ENCODE data around the gene KMT2D. TPM values are rescaled to one million over a fixed set of nuclear protein-coding genes. Genes with fewer than 3 reads are reported as not detected.

The KMT2D gene
- total and polyA plus RNA-seq, 2 experiments from 2014 or later, result 8.2 to 10.3 TPM

- no peak for DNase-seq
- Histone ChIP-seq H2AFZ (no peak overlapping the region), H3K27ac (no peak overlapping the region), H3K4me2 (ENCODE audit: unreplicated experiment) (no peak overlapping the region), H3K27me3 (replicated peaks; ENCODE audit: insufficient read depth) (no peaks in the 10 kb centered on the region), H3F3A (ENCODE audit: insufficient read depth) (no peaks in the 10 kb centered on the region), H3K4me1 (ENCODE audit: insufficient read depth) (no peaks in the 10 kb centered on the region), H4K20me1 (ENCODE audit: insufficient read depth) (no peaks in the 10 kb centered on the region), H3K9me2 (ENCODE audit: insufficient read depth) (no peaks in the 10 kb centered on the region), H3K9me3 (ENCODE audit: low read depth) (no peaks in the 10 kb centered on the region), H3K79me2 (ENCODE audit: insufficient read depth) (no peaks in the 10 kb centered on the region), H3K4me3 (no peak overlapping the region), H3K9ac (no peak overlapping the region), H3K36me3 (ENCODE audit: low read depth) (no peaks in the 10 kb centered on the region)
- WGBS, 2 experiments (ENCODE audit: low coverage in 1 of 2, low lambda C conversion rate in 2 of 2, missing lambda C conversion rate in 2 of 2), result 79 to 83% methylated on average over 11 of the region's 11 CpGs
- TF ChIP-seq EZH2 (IDR thresholded peaks at IDR 0.05; ENCODE audit: insufficient read depth, poor library complexity, severe bottlenecking) (no peak), EZH2phosphoT487 (IDR thresholded peaks at IDR 0.05; ENCODE audit: insufficient read depth, low read depth) (no peak)
- in situ Hi-C loops (cut with MboI), result no loop called here
Measured at GRCh38 chr12:49070971-49071370, 10.4 kb upstream of the KMT2D start.

- Histone ChIP-seq H3K79me2 (ENCODE audit: insufficient read depth) (no peaks in the 10 kb centered on the region), H4K20me1 (ENCODE audit: insufficient read depth) (no peaks in the 10 kb centered on the region), H2AFZ (peak within 1 kb of the TSS; percentile 96), H3K36me3 (ENCODE audit: low read depth) (no peaks in the 10 kb centered on the region), H3F3A (ENCODE audit: insufficient read depth) (no peaks in the 10 kb centered on the region), H3K9ac (peak within 1 kb of the TSS; percentile 81), H3K4me1 (ENCODE audit: insufficient read depth) (no peaks in the 10 kb centered on the region), H3K9me3 (ENCODE audit: low read depth) (no peaks in the 10 kb centered on the region), H3K27ac (peak within 1 kb of the TSS; percentile 64), H3K4me2 (ENCODE audit: unreplicated experiment) (peak within 1 kb of the TSS; percentile 92), H3K4me3 (peak within 1 kb of the TSS; percentile 85), H3K9me2 (ENCODE audit: insufficient read depth) (no peaks in the 10 kb centered on the region), H3K27me3 (replicated peaks; ENCODE audit: insufficient read depth) (no peaks in the 10 kb centered on the region)
- TF ChIP-seq EZH2 (IDR thresholded peaks at IDR 0.05; ENCODE audit: insufficient read depth, poor library complexity, severe bottlenecking), result no peak
- TF ChIP-seq EZH2phosphoT487 (IDR thresholded peaks at IDR 0.05; ENCODE audit: insufficient read depth, low read depth), result no peak
- peak; percentile 99 for DNase-seq
- in situ Hi-C loops (cut with MboI), result no loop called here
- WGBS, 2 experiments (ENCODE audit: low coverage in 1 of 2, low lambda C conversion rate in 2 of 2, missing lambda C conversion rate in 2 of 2), result 0 to 1% methylated on average over 58 to 59 of the region's 60 CpGs
Measured at GRCh38 chr12:49069507-49070346, 9.1 kb upstream of the KMT2D start, which contains the start of gene RHEBL1. RHEBL1 (minus strand) TSS chr12:49069979; CDS start chr12:49069785, 194 bp downstream.

GRCh38 chr12:49068879-49069506 lies 8.4 kb upstream of the KMT2D start:
- Histone ChIP-seq H3K36me3 (ENCODE audit: low read depth) (no peaks in the 10 kb centered on the region), H3K27me3 (replicated peaks; ENCODE audit: insufficient read depth) (no peaks in the 10 kb centered on the region), H3F3A (ENCODE audit: insufficient read depth) (no peaks in the 10 kb centered on the region), H3K4me2 (ENCODE audit: unreplicated experiment) (peak overlapping the region; percentile 86), H2AFZ (peak overlapping the region; percentile 96), H3K4me3 (peak overlapping the region; percentile 85), H3K79me2 (ENCODE audit: insufficient read depth) (no peaks in the 10 kb centered on the region), H4K20me1 (ENCODE audit: insufficient read depth) (no peaks in the 10 kb centered on the region), H3K9me2 (ENCODE audit: insufficient read depth) (no peaks in the 10 kb centered on the region), H3K4me1 (ENCODE audit: insufficient read depth) (no peaks in the 10 kb centered on the region), H3K27ac (peak overlapping the region; percentile 64; the same call in 1 of the 2 replicates), H3K9ac (peak overlapping the region; percentile 81), H3K9me3 (ENCODE audit: low read depth) (no peaks in the 10 kb centered on the region)
- DNase-seq, result no peak
- 15 to 17% methylated on average over 21 of the region's 21 CpGs for WGBS, 2 experiments (ENCODE audit: low coverage in 1 of 2, low lambda C conversion rate in 2 of 2, missing lambda C conversion rate in 2 of 2)
- no peak for TF ChIP-seq EZH2 (IDR thresholded peaks at IDR 0.05; ENCODE audit: insufficient read depth, poor library complexity, severe bottlenecking)
- in situ Hi-C loops (cut with MboI), result no loop called here

GRCh38 chr12:49066120-49066519 lies 5.5 kb upstream of the KMT2D start:
- Histone ChIP-seq H3F3A (ENCODE audit: insufficient read depth) (no peaks in the 10 kb centered on the region), H3K27ac (no peak overlapping the region), H3K9me2 (ENCODE audit: insufficient read depth) (no peaks in the 10 kb centered on the region), H3K9me3 (ENCODE audit: low read depth) (no peaks in the 10 kb centered on the region), H3K4me3 (no peak overlapping the region), H3K4me2 (ENCODE audit: unreplicated experiment) (no peak overlapping the region), H2AFZ (no peak overlapping the region), H3K9ac (no peak overlapping the region), H3K27me3 (replicated peaks; ENCODE audit: insufficient read depth) (no peaks in the 10 kb centered on the region), H3K4me1 (ENCODE audit: insufficient read depth) (no peaks in the 10 kb centered on the region), H4K20me1 (ENCODE audit: insufficient read depth) (no peaks in the 10 kb centered on the region), H3K79me2 (ENCODE audit: insufficient read depth) (peaks cover 10% of the 10 kb centered on the region), H3K36me3 (ENCODE audit: low read depth) (no peaks in the 10 kb centered on the region)
- in situ Hi-C loops (cut with MboI), result no loop called here
- TF ChIP-seq EZH2 (IDR thresholded peaks at IDR 0.05; ENCODE audit: insufficient read depth, poor library complexity, severe bottlenecking), result no peak
- TF ChIP-seq EZH2phosphoT487 (IDR thresholded peaks at IDR 0.05; ENCODE audit: insufficient read depth, low read depth), result no peak
- DNase-seq, result no peak
- 80 to 84% methylated on average over 3 to 4 of the region's 4 CpGs for WGBS, 2 experiments (ENCODE audit: low coverage in 1 of 2, low lambda C conversion rate in 2 of 2, missing lambda C conversion rate in 2 of 2)

Measured in GM23248 (cell line).